ENCODE results near the gene TPCN1.

TPCN1 gene

GRCh38 chr12:113184098-113184899, 37.0 kb upstream of the TPCN1 start:
- Histone ChIP-seq H3K4me1 (ENCODE audit: insufficient read depth, poor library complexity, severe bottlenecking) (peaks cover 3% of the 10 kb centered on the region), H3K9me3 (ENCODE audit: severe bottlenecking) (no peaks in the 10 kb centered on the region), H3K36me3 (ENCODE audit: low read depth) (peaks cover 49% of the 10 kb centered on the region), H3K4me3 (ENCODE audit: severe bottlenecking) (peak overlapping the region; percentile 87), H3K27me3 (ENCODE audit: insufficient read depth, poor library complexity, severe bottlenecking) (no peaks in the 10 kb centered on the region), H3K27ac (ENCODE audit: poor library complexity, severe bottlenecking) (peak overlapping the region; percentile 81)
- TF ChIP-seq CTCF (IDR thresholded peaks at IDR 0.05; ENCODE audit: poor library complexity, severe bottlenecking), result no peak
- DNase-seq (ENCODE audit: low spot score) (no peak), ATAC-seq (ENCODE audit: low read depth) (peak; percentile 65)

- H3K27me3 ChIP-seq (ENCODE audit: insufficient read depth, poor library complexity, severe bottlenecking), result no peaks in the 10 kb centered on the region
- no peak for TF ChIP-seq CTCF (IDR thresholded peaks at IDR 0.05; ENCODE audit: poor library complexity, severe bottlenecking)
- ATAC-seq (ENCODE audit: low read depth) (peak; percentile 88), DNase-seq (ENCODE audit: low spot score) (peak; percentile 91)
- peaks cover 45% of the 10 kb centered on the region for H3K36me3 ChIP-seq (ENCODE audit: low read depth)
- H3K4me3 ChIP-seq (ENCODE audit: severe bottlenecking), result peak overlapping the region; percentile 87
- H3K9me3 ChIP-seq (ENCODE audit: severe bottlenecking), result no peaks in the 10 kb centered on the region
- H3K4me1 ChIP-seq (ENCODE audit: insufficient read depth, poor library complexity, severe bottlenecking), result peaks cover 3% of the 10 kb centered on the region
- peak overlapping the region; percentile 81 for H3K27ac ChIP-seq (ENCODE audit: poor library complexity, severe bottlenecking)
Measured at GRCh38 chr12:113184900-113185179, 36.4 kb upstream of the TPCN1 start.

GRCh38 chr12:113185180-113186032, 35.9 kb upstream of the TPCN1 start, which contains the start of the genes DDX54 and RITA1:
Gene DDX54, minus strand, starts transcription at chr12:113185478. Its CDS starts 27 bp downstream, at chr12:113185451.
Gene RITA1, plus strand, starts transcription at chr12:113185721. Its CDS starts 1,026 bp downstream, at chr12:113186747.
- Histone ChIP-seq H3K4me3 (ENCODE audit: severe bottlenecking) (peak within 1 kb of the TSS; percentile 87), H3K4me1 (ENCODE audit: insufficient read depth, poor library complexity, severe bottlenecking) (peaks cover 3% of the 10 kb centered on the region), H3K36me3 (ENCODE audit: low read depth) (peaks cover 42% of the 10 kb centered on the region), H3K27ac (ENCODE audit: poor library complexity, severe bottlenecking) (peak within 1 kb of the TSS; percentile 81), H3K27me3 (ENCODE audit: insufficient read depth, poor library complexity, severe bottlenecking) (no peaks in the 10 kb centered on the region), H3K9me3 (ENCODE audit: severe bottlenecking) (no peaks in the 10 kb centered on the region)
- ATAC-seq (ENCODE audit: low read depth) (peak; percentile 55), DNase-seq (ENCODE audit: low spot score) (peak; percentile 82)
- TF ChIP-seq CTCF (IDR thresholded peaks at IDR 0.05; ENCODE audit: poor library complexity, severe bottlenecking), result no peak

DNA sequence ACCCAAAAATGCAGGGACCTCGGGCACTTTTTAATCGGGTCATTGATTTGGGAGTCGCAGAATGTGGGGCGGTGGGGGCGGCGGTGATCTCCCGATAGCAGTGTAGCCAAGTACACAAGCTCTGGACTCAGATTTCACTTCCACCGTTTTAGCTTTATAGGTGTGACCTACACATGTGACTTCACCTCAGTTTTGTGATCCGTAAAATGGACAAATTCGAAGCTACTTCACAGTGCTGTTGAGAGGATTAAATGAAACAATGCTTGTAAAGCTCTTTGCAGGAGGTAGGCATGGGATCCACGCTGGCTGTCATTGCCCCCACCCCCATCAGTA, 35.3 kb upstream of the TPCN1 start:
- H3K9me3 ChIP-seq (ENCODE audit: severe bottlenecking), result no peaks in the 10 kb centered on the region
- H3K4me3 ChIP-seq (ENCODE audit: severe bottlenecking), result peak overlapping the region; percentile 87
- ATAC-seq (ENCODE audit: low read depth) (no peak), DNase-seq (ENCODE audit: low spot score) (no peak)
- peaks cover 44% of the 10 kb centered on the region for H3K36me3 ChIP-seq (ENCODE audit: low read depth)
- no peaks in the 10 kb centered on the region for H3K27me3 ChIP-seq (ENCODE audit: insufficient read depth, poor library complexity, severe bottlenecking)
- peak overlapping the region; percentile 81 for H3K27ac ChIP-seq (ENCODE audit: poor library complexity, severe bottlenecking)
- peaks cover 3% of the 10 kb centered on the region for H3K4me1 ChIP-seq (ENCODE audit: insufficient read depth, poor library complexity, severe bottlenecking)
- no peak for TF ChIP-seq CTCF (IDR thresholded peaks at IDR 0.05; ENCODE audit: poor library complexity, severe bottlenecking)

All from RWPE2 (cell line).